ENCODE measurements around the gene PAQR6.

DNA sequence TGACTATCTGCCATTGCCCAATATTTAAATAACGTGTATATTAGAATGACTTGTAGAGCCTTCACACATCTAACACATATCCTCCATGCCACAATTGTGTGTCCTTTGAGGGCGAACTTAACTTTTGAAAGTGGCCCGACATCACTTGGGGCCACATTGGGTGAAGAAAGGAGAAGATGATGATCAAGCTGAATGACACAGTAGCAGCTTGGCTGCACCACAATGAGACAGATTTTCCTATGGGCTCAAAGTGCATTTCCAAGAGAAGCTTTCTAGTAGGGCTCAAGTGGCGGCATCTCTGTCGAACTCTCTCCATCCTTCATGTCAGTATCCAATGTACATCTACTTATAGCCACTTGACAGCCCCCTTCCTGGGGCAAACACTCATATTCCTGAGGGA lies 9.6 kb downstream of the PAQR6 start:
- TF ChIP-seq, protein P1, sequence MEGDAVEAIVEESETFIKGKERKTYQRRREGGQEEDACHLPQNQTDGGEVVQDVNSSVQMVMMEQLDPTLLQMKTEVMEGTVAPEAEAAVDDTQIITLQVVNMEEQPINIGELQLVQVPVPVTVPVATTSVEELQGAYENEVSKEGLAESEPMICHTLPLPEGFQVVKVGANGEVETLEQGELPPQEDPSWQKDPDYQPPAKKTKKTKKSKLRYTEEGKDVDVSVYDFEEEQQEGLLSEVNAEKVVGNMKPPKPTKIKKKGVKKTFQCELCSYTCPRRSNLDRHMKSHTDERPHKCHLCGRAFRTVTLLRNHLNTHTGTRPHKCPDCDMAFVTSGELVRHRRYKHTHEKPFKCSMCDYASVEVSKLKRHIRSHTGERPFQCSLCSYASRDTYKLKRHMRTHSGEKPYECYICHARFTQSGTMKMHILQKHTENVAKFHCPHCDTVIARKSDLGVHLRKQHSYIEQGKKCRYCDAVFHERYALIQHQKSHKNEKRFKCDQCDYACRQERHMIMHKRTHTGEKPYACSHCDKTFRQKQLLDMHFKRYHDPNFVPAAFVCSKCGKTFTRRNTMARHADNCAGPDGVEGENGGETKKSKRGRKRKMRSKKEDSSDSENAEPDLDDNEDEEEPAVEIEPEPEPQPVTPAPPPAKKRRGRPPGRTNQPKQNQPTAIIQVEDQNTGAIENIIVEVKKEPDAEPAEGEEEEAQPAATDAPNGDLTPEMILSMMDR (IDR thresholded peaks at IDR 0.05), result no peak
- no peak for TF ChIP-seq ZFX (IDR thresholded peaks at IDR 0.05; ENCODE audit: borderline replicate concordance)

All from 22Rv1 (cell line).